GM12878 (cell line): ENCODE results near the gene DTX4. TPM values are rescaled to one million over a fixed set of nuclear protein-coding genes. Genes with fewer than 3 reads are reported as not detected.

Source experiments
- ATAC-seq: fragments of 200-7000 bp; cut with Tn5 transposase; 3 replicates; pipeline ENCODE4 v1.9.1; 2020; ENCODE audit warnings: mild to moderate bottlenecking, moderate library complexity
- BruUV-seq: library from RNA; stranded (reverse); fragments of 400-500 nt; replicated peaks from 2 replicates; lab custom pipeline; 2021; lab: Mats Ljungman, UMichigan
- CTCF ChIA-PET: fragments of 300-600 bp; sonication (Branson Sonifier 250); formaldehyde crosslinking; extraction: SDS; loops from one replicate; lab custom pipeline; 2021; ENCODE audit warnings: inconsistent platforms; lab: Yijun Ruan, JAX
- POLR2A ChIA-PET: fragments of 350-600 bp; formaldehyde crosslinking; extraction: SDS; loops from one replicate; lab custom pipeline; 2021; ENCODE audit warnings: inconsistent platforms; lab: Charles Lee
- RAD21 ChIA-PET: fragments of 300-600 bp; sonication (Branson Sonifier 250); formaldehyde crosslinking; loops from one replicate; lab custom pipeline; 2023; ENCODE audit warnings: antibody characterized with exemption; ENCODE audit not compliant: unreplicated experiment; lab: Charles Lee
- SMC1A ChIA-PET: fragments of 300-600 bp; sonication (Branson Sonifier 250); formaldehyde crosslinking; loops from one replicate; lab custom pipeline; 2023; ENCODE audit not compliant: unreplicated experiment, uncharacterized antibody; lab: Charles Lee
- DNase-seq: peaks from one replicate; pipeline ENCODE4 v3.0.0-alpha.2; 2011; ENCODE audit warnings: low read depth, low spot score
- FAIRE-seq: peaks from 3 replicates; lab custom pipeline; 2011; peaks lifted over from hg19 to GRCh38; lab: Jason Lieb, UNC
- H2AFZ ChIP-seq: 2 replicates; pipeline ENCODE4 v1.6.0; 2011; ENCODE audit warnings: low read depth, low read length, control low read depth; ENCODE audit not compliant: control insufficient read depth
- H3K27ac ChIP-seq: 2 replicates; pipeline ENCODE4 v1.5.1; 2011; ENCODE audit warnings: control low read depth; ENCODE audit not compliant: control insufficient read depth, insufficient read depth
- H3K27me3 ChIP-seq, 2 experiments: replicated peaks in 1 of 2; 2 replicates each; pipeline versions ENCODE4 v1.6.0 to v1.6.1; 2011; ENCODE audit warnings: low read length in 1 of 2; ENCODE audit not compliant: control insufficient read depth in 2 of 2, insufficient read depth in 2 of 2
- H3K36me3 ChIP-seq, 2 experiments: 2 replicates each; pipeline ENCODE4 v1.5.1; 2011; ENCODE audit warnings: low read length in 1 of 2; ENCODE audit not compliant: control insufficient read depth in 2 of 2, insufficient read depth in 2 of 2
- H3K4me1 ChIP-seq: 2 replicates; pipeline ENCODE4 v1.6.1; 2011; ENCODE audit warnings: mild to moderate bottlenecking, low read length, moderate library complexity, mixed read lengths; ENCODE audit not compliant: control insufficient read depth, insufficient read depth
- H3K4me2 ChIP-seq: 2 replicates; pipeline ENCODE4 v1.6.0; 2011; ENCODE audit warnings: control low read depth; ENCODE audit not compliant: control insufficient read depth, insufficient read depth
- H3K4me3 ChIP-seq: fragments of 200-600 bp; sonication (generic); 2 replicates; pipeline ENCODE4 v1.5.1; 2016
- H3K79me2 ChIP-seq: 2 replicates; pipeline ENCODE4 v1.6.0; 2011; ENCODE audit warnings: low read length; ENCODE audit not compliant: control insufficient read depth, insufficient read depth
- H3K9ac ChIP-seq: 2 replicates; pipeline ENCODE4 v1.8.0; 2011; ENCODE audit warnings: low read length, control low read depth, mixed read lengths; ENCODE audit not compliant: control insufficient read depth, insufficient read depth
- H3K9me3 ChIP-seq: replicated peaks from 3 replicates; pipeline ENCODE4 v1.5.1; 2011; ENCODE audit warnings: mild to moderate bottlenecking, low read length; ENCODE audit not compliant: control insufficient read depth, insufficient read depth
- H4K20me1 ChIP-seq: 2 replicates; pipeline ENCODE4 v1.6.0; 2011; ENCODE audit not compliant: control insufficient read depth, insufficient read depth
- CREB1 ChIP-seq: IDR thresholded peaks from 2 replicates; pipeline ENCODE4 v1.6.1; 2012; ENCODE audit warnings: low read depth, mild to moderate bottlenecking, inconsistent platforms
- EGR1 ChIP-seq, 2 experiments: IDR thresholded peaks; 1 replicate in 1 of 2; 2 replicates in 1 of 2; pipeline ENCODE4 v1.6.1; 2011 to 2012; ENCODE audit warnings: low read depth in 2 of 2, low read length in 2 of 2, borderline replicate concordance in 1 of 2, mild to moderate bottlenecking in 1 of 2, moderate library complexity in 1 of 2
- FOXK2 ChIP-seq: fragments of 450-650 bp; IDR thresholded peaks from 2 replicates; pipeline ENCODE4 v1.6.1; 2017; ENCODE audit warnings: mild to moderate bottlenecking, moderate library complexity
- NRF1 ChIP-seq: conservative IDR thresholded peaks from 2 replicates; pipeline ENCODE4 v1.6.1; 2011; ENCODE audit warnings: mild to moderate bottlenecking, low read depth, low read length, improper control_type of control experiment
- SIN3A ChIP-seq: IDR thresholded peaks from 2 replicates; pipeline ENCODE4 v1.6.1; 2012; ENCODE audit warnings: low read depth, low read length, improper control_type of control experiment
- SIX5 ChIP-seq: IDR thresholded peaks from 2 replicates; pipeline ENCODE4 v1.6.1; 2011; ENCODE audit warnings: mild to moderate bottlenecking, low read depth, low read length, moderate library complexity; ENCODE audit not compliant: severe bottlenecking
- SMARCA5 ChIP-seq: fragments of 450-650 bp; IDR thresholded peaks from 2 replicates; pipeline ENCODE4 v1.6.1; 2017; ENCODE audit warnings: mild to moderate bottlenecking
- SREBF2 ChIP-seq: IDR thresholded peaks from 2 replicates; pipeline ENCODE4 v1.6.1; 2012; ENCODE audit warnings: mild to moderate bottlenecking, low read length
- TAF1 ChIP-seq: IDR thresholded peaks from 2 replicates; pipeline ENCODE4 v1.6.1; 2011; ENCODE audit warnings: mild to moderate bottlenecking, low read depth, low read length, borderline replicate concordance
- WGBS: methylation state at CpG from one replicate; pipeline ENCODE4 v1.1.6; 2016; ENCODE audit warnings: low lambda C conversion rate; ENCODE audit not compliant: insufficient replicate concordance, insufficient coverage; ENCODE audit errors: missing lambda C conversion rate; 5-methylcytosine and 5-hydroxymethylcytosine counted together
- in situ Hi-C: fragments of 300-500 bp; cut with MboI; formaldehyde crosslinking; loops from 9 replicates; pipeline ENCODE4 v1.14.3; 2018; ENCODE audit warnings: mixed read lengths
- intact Hi-C: fragments of 100-400 bp; cut with micrococcal nuclease; formaldehyde crosslinking; loops from one replicate; pipeline ENCODE4 v1.14.2; 2022; ENCODE audit not compliant: unreplicated experiment
- polyA plus RNA-seq, 11 experiments: library from polyadenylated mRNA; depleted of rRNA in 4 of 11; unstranded in 6 of 11; stranded (reverse) in 5 of 11; fragments of >200 nt; fragmentation: Nextera tagmentation in 4 of 11; fragmentation: Illumina TruSeq in 1 of 11; extraction: Ambion mirVana in 4 of 11; extraction: Trizol in 1 of 11; gene quantifications; 1 replicate in 1 of 11; 2 replicates in 10 of 11; pipeline versions ENCODE4 v1.2.1 to v1.2.3, GENCODE V29; 2011 to 2016; ENCODE audit warnings: inconsistent platforms in 2 of 11, missing spikeins in 2 of 11, low read depth in 1 of 11
- total RNA-seq, 4 experiments: library from RNA; depleted of rRNA in 3 of 4; stranded (reverse); fragments of >200 nt in 3 of 4; fragmentation: Illumina TruSeq in 1 of 4; extraction: Trizol in 1 of 4; gene quantifications; 2 replicates each; pipeline versions ENCODE4 v1.2.1 to v1.2.3, GENCODE V29; 2013 to 2021

DTX4 gene
- total and polyA plus RNA-seq, 10 of the 15 experiments (the other 5 are each of a cell fraction or from before 2014, with no cell fraction given), result 3.8 to 25.8 (median 10.5) TPM

GRCh38 chr11:59214141-59214893 lies 42.4 kb downstream of the DTX4 start:
- intact Hi-C loops (loop anchor here (10.0 kb wide), 1 partner anchor 450 kb away; the partner anchor contains the start of gene PATL1), in situ Hi-C loops (loop anchor here (10.0 kb wide), 1 partner anchor 340 kb away; no protein-coding TSS in a partner anchor)
- Histone ChIP-seq H3K79me2 (peaks cover 29% of the 10 kb centered on the region), H3K4me1 (peaks cover 78% of the 10 kb centered on the region), H2AFZ (no peak overlapping the region), H3K36me3 (no peaks in the 10 kb centered on the region), H3K27me3 (no peaks in the 10 kb centered on the region), H3K27ac (no peak overlapping the region), H3K9me3 (no peaks in the 10 kb centered on the region), H3K4me2 (no peak overlapping the region), H3K4me3 (no peak overlapping the region), H3K9ac (no peak overlapping the region), H4K20me1 (no peaks in the 10 kb centered on the region)
- ChIA-PET SMC1A (interaction anchor here (0.8 to 3.1 kb wide), 8 partner anchors 9 to 69 kb away, joined by 3 to 11 read pairs (median 3); no protein-coding TSS in a partner anchor), CTCF (interaction anchor here (0.6 to 33.5 kb wide), 8 partner anchors 14 to 353 kb away, joined by 3 to 1180 read pairs (median 6); partner anchors contain the start of gene DTX4), RAD21 (interaction anchor here (1.4 to 3.5 kb wide), 6 partner anchors 8 to 59 kb away, joined by 3 to 17 read pairs (median 10); partner anchors contain the start of gene DTX4), POLR2A (interaction anchor here (1.2 to 2.0 kb wide), 2 partner anchors 9 to 42 kb away, joined by 3 to 7 read pairs; partner anchors contain the start of gene DTX4)
- 97% methylated on average over 2 of the region's 2 CpGs for WGBS
- ATAC-seq (no peak), DNase-seq (no peak), FAIRE-seq (no peak)
- TF ChIP-seq CREB1 (no peak), NRF1 (no peak), SREBF2 (no peak), SIX5 (no peak), SIN3A (no peak), EGR1 (IDR thresholded peaks at IDR 0.05; ENCODE audit: borderline replicate concordance in 1 of 2, low read depth in 2 of 2, low read length in 2 of 2) (no peak), SMARCA5 (no peak), FOXK2 (no peak), TAF1 (no peak)
- no TSS peak for BruUV-seq
